GM06990 (cell line): ENCODE results near the gene TMEM37.

Source experiments
- DNase-seq: peaks from one replicate; pipeline ENCODE4 v3.0.0-alpha.2; 2011; ENCODE audit not compliant: insufficient read length; ENCODE audit errors: extremely low read depth
- H3K27me3 ChIP-seq: replicated peaks from 2 replicates; pipeline ENCODE4 v1.6.0; 2011; ENCODE audit warnings: low read length; ENCODE audit not compliant: control insufficient read depth, insufficient read depth
- H3K36me3 ChIP-seq: 2 replicates; pipeline ENCODE4 v1.5.1; 2011; ENCODE audit warnings: low read length; ENCODE audit not compliant: control insufficient read depth, insufficient read depth
- H3K4me3 ChIP-seq: replicated peaks from 2 replicates; pipeline ENCODE4 v1.5.1; 2011; ENCODE audit warnings: low read depth, mild to moderate bottlenecking, control low read depth, low read length
- TF ChIP-seq, protein P1 (sequence below): IDR thresholded peaks from 2 replicates; pipeline ENCODE4 v1.5.1; 2011; ENCODE audit warnings: low read length, control low read depth, mild to moderate bottlenecking, inconsistent platforms; ENCODE audit not compliant: insufficient read depth, poor library complexity, severe bottlenecking

Gene TMEM37

DNA sequence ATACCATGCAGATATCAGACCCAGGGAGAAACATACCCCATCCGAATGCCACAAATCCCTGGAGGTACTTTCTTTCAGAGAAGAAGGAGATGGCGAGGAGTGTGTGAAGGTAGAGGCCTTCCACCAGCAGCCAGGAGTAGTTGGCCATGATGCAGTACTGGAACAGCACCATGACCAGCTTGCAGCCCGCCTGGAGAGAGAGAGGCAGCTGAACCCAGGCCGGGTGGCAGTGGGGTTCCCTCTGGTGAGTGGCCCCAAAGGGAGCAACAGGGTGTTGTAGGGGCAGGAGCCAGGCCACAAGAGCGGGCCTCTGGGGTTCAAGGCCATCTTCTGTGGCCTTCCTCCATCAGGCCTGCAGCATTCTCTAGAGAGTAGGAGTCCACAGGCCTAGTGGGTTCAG is 30.2 kb downstream of the TMEM37 start:
- Histone ChIP-seq H3K4me3 (no peak overlapping the region), H3K27me3 (no peaks in the 10 kb centered on the region), H3K36me3 (no peaks in the 10 kb centered on the region)
- no peak for DNase-seq
- TF ChIP-seq, protein P1, sequence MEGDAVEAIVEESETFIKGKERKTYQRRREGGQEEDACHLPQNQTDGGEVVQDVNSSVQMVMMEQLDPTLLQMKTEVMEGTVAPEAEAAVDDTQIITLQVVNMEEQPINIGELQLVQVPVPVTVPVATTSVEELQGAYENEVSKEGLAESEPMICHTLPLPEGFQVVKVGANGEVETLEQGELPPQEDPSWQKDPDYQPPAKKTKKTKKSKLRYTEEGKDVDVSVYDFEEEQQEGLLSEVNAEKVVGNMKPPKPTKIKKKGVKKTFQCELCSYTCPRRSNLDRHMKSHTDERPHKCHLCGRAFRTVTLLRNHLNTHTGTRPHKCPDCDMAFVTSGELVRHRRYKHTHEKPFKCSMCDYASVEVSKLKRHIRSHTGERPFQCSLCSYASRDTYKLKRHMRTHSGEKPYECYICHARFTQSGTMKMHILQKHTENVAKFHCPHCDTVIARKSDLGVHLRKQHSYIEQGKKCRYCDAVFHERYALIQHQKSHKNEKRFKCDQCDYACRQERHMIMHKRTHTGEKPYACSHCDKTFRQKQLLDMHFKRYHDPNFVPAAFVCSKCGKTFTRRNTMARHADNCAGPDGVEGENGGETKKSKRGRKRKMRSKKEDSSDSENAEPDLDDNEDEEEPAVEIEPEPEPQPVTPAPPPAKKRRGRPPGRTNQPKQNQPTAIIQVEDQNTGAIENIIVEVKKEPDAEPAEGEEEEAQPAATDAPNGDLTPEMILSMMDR, result no peak

DNA sequence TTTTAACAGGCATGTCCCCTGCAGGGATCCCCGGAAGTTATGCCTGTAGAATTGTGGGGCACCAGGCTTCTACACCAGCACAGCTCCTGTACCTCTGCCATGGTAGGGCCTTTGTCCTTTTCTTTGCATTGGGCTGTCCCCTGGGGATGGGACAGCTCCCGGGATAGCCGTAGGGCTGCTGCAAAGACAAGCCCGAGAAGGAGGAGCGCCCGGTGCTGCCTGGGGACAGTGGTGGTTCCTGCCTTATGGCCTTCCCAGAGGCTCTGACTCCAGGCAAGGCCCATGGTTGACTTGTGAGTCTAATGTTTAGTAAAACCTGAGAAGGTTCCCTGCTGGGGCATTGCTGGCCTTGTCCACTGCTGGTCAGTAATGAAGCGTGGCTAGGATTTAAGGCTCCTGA is 30.9 kb downstream of the TMEM37 start:
- Histone ChIP-seq H3K4me3 (no peak overlapping the region), H3K27me3 (no peaks in the 10 kb centered on the region), H3K36me3 (no peaks in the 10 kb centered on the region)
- no peak for DNase-seq
- TF ChIP-seq, protein P1, result no peak

DNA sequence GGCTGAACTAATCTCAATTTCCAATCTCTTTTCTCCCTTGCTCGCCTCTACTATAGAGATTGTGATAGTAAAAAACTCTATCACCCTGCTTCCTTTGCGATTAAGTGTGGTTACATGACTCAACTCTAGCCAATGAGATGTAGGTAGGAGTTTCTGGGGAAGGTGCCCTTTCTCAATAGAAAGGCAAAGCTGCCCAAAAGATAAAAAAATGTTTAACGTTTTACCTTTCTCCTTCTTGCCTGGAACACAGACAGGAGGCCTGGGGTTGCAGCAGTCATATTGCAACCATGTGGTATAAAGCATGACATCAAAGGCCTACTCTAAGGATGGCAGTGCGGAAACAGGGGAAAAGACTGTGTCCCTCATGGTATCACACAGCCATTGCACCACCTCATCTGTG is 31.5 kb downstream of the TMEM37 start:
- DNase-seq, result no peak
- Histone ChIP-seq H3K27me3 (no peaks in the 10 kb centered on the region), H3K36me3 (no peaks in the 10 kb centered on the region), H3K4me3 (no peak overlapping the region)
- TF ChIP-seq, protein P1, result no peak

DNA sequence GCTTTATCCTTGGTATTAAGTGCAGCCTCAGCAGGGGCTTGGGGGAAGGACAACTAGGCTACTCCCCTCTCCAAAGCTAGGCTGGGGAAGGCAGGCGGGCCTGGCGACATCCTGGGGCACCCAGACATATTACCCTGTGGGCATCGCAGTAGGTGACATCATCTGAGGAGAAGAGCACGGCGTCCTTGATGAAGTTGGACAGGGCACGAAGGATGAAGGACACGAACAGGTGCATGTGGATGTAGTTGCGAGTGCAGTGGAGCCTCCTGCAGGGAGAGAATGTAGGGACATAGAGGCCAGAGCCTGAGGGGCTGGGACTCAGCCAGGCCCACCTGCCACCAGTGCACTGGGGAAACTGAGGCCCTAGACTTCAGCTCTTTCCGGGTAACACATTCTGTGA is 32.3 kb downstream of the TMEM37 start:
- Histone ChIP-seq H3K27me3 (no peaks in the 10 kb centered on the region), H3K4me3 (no peak overlapping the region), H3K36me3 (no peaks in the 10 kb centered on the region)
- DNase-seq, result no peak
- TF ChIP-seq, protein P1, result no peak

DNA sequence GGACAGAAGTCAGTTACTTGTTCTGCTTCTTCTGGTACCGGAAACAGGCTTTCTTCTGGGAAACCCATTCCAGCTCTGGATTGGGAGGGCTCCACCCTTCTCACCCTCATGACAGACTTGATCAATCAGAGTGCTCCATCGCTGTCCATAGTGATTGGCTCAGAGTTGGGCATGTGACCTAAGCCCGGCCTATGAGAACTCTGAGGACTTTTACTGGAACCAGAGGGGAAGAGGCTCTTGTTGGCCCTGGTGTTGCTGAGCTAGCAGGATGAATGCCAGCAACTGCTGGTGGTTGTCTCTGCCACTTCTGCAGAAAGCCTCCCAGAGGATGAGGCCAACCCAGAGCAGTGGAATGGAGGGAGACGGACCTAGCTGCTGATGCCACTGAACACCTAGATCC is 33.3 kb downstream of the TMEM37 start:
- H3K36me3 ChIP-seq, result no peaks in the 10 kb centered on the region
- no peak for DNase-seq
- TF ChIP-seq, protein P1, result no peak
- no peak overlapping the region for H3K4me3 ChIP-seq
- H3K27me3 ChIP-seq, result no peaks in the 10 kb centered on the region

DNA sequence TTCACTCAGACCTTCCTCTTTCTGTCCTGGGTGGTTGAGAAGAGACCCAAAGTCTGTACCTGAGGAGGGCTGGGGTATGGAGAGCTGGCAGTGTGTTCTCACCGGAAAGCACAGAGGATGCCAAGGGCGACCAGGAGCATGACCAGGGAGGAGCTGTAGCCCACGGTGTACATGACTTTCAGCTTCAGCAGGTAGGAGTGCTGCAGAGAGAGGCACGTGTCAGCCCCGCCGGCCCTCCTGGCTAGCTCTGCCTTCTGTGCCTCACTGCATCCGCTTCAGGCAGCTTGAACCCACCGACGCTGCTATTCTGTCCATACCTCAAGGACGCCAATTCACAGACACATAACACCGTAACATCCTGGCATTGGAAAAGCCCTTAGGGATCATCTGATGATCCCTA is 34.0 kb downstream of the TMEM37 start:
- DNase-seq, result no peak
- TF ChIP-seq, protein P1, result no peak
- Histone ChIP-seq H3K27me3 (no peaks in the 10 kb centered on the region), H3K36me3 (no peaks in the 10 kb centered on the region), H3K4me3 (no peak overlapping the region)
